C4-2B (cell line): Measurements from ENCODE around the gene MMADHC.
A peak's percentile ranks its signal among the peaks of the same experiment; 100 is the strongest.

Source experiments
- H3K27ac ChIP-seq: fragments of 450-650 bp; 2 replicates; pipeline ENCODE4 v1.5.1; 2017
- CTCF ChIP-seq: fragments of 450-650 bp; conservative IDR thresholded peaks from 2 replicates; pipeline ENCODE4 v1.5.1; 2017; ENCODE audit warnings: mild to moderate bottlenecking
- ZFX ChIP-seq: fragments of 450-650 bp; IDR thresholded peaks from 2 replicates; pipeline ENCODE4 v1.6.1; 2017

The MMADHC gene

GRCh38 chr2:149587220-149587949 is at the start of gene MMADHC:
Gene MMADHC (minus strand): TSS chr2:149587775. CDS start chr2:149587097, 678 bp downstream.
- H3K27ac ChIP-seq: peak within 1 kb of the TSS; percentile 99
- TF ChIP-seq ZFX: no peak
- TF ChIP-seq CTCF: no peak

GRCh38 chr2:149634103-149634502 is 46.5 kb upstream of the MMADHC start:
- TF ChIP-seq CTCF (no peak), ZFX (no peak)
- H3K27ac ChIP-seq: no peak overlapping the region

GRCh38 chr2:149630445-149630844 is 42.9 kb upstream of the MMADHC start:
- TF ChIP-seq ZFX (no peak), CTCF (no peak)
- H3K27ac ChIP-seq: no peak overlapping the region

- H3K27ac ChIP-seq: no peak overlapping the region
- TF ChIP-seq CTCF (no peak), ZFX (no peak)
These were observed 41.5 kb upstream of the MMADHC start for GRCh38 chr2:149629026-149629425.

GRCh38 chr2:149627111-149627801 is 39.7 kb upstream of the MMADHC start:
- no peak overlapping the region for H3K27ac ChIP-seq
- TF ChIP-seq CTCF: no peak
- no peak for TF ChIP-seq ZFX

GRCh38 chr2:149625671-149626070 is 38.1 kb upstream of the MMADHC start:
- no peak for TF ChIP-seq CTCF
- no peak overlapping the region for H3K27ac ChIP-seq

- no peak for TF ChIP-seq CTCF
- no peak for TF ChIP-seq ZFX
- no peak overlapping the region for H3K27ac ChIP-seq
These were observed 37.7 kb upstream of the MMADHC start for GRCh38 chr2:149625271-149625670.
